CD8-positive, alpha-beta memory T cell (primary cell): ENCODE results near the gene M1AP. TPM values are rescaled to one million over a fixed set of nuclear protein-coding genes. Genes with fewer than 3 reads are reported as not detected.
"Not testable (repeated sequence)": the region's sequence is repeated elsewhere in the genome, so short reads cannot be mapped to it uniquely, and the experiment has no call there.

Experiments used
- CTCF ChIA-PET: fragments of 350-600 bp; sonication (Branson Sonifier 250); formaldehyde crosslinking; loops from one replicate; lab custom pipeline; 2021; ENCODE audit warnings: antibody characterized with exemption; lab: Charles Lee
- POLR2A ChIA-PET: fragments of 350-600 bp; sonication (Branson Sonifier 250); formaldehyde crosslinking; loops from one replicate; lab custom pipeline; 2021; ENCODE audit warnings: antibody characterized with exemption; lab: Charles Lee
- DNase-seq, 5 donors: peaks; one replicate each; pipeline versions ENCODE4 v3.0.0 to v3.0.0-alpha.2; 2020 to 2022; ENCODE audit warnings: mixed read lengths in 1 of 5
- H3K27ac ChIP-seq: one replicate; pipeline ENCODE4 v1.7.0; 2013; ENCODE audit warnings: low read depth, mild to moderate bottlenecking, low read length, moderate library complexity
- H3K27me3 ChIP-seq: 2 replicates; pipeline ENCODE4 v1.7.0; 2013; ENCODE audit warnings: low read length, mild to moderate bottlenecking; ENCODE audit not compliant: insufficient read depth, poor library complexity, severe bottlenecking
- H3K36me3 ChIP-seq: 2 replicates; pipeline ENCODE4 v1.7.0; 2013; ENCODE audit warnings: mild to moderate bottlenecking, low read length, moderate library complexity; ENCODE audit not compliant: insufficient read depth
- H3K4me1 ChIP-seq: 2 replicates; pipeline ENCODE4 v1.7.0; 2013; ENCODE audit warnings: mild to moderate bottlenecking, low read length, moderate library complexity; ENCODE audit not compliant: insufficient read depth
- H3K4me3 ChIP-seq: 2 replicates; pipeline ENCODE4 v1.7.0; 2013; ENCODE audit warnings: mild to moderate bottlenecking, low read length
- H3K9me3 ChIP-seq: 2 replicates; pipeline ENCODE4 v1.7.0; 2013; ENCODE audit warnings: mild to moderate bottlenecking, low read length
- H3K27ac Mint-ChIP-seq, 8 donors: one replicate each; pipeline ENCODE4 v1.8.0; 2020 to 2021; ENCODE audit warnings: mixed read lengths in 8 of 8, mild to moderate bottlenecking in 6 of 8, inconsistent platforms in 3 of 8, moderate library complexity in 3 of 8
- H3K27me3 Mint-ChIP-seq, 2 donors: one replicate each; pipeline ENCODE4 v1.8.0; 2020 to 2021; ENCODE audit warnings: mixed read lengths in 2 of 2, mild to moderate bottlenecking in 1 of 2, moderate library complexity in 1 of 2
- H3K36me3 Mint-ChIP-seq, 3 donors: one replicate each; pipeline ENCODE4 v1.8.0; 2020 to 2021; ENCODE audit warnings: mixed read lengths in 3 of 3, inconsistent platforms in 1 of 3, mild to moderate bottlenecking in 1 of 3
- H3K4me1 Mint-ChIP-seq, 3 donors: one replicate each; pipeline ENCODE4 v1.8.0; 2020 to 2021; ENCODE audit warnings: mixed read lengths in 3 of 3, inconsistent platforms in 1 of 3, mild to moderate bottlenecking in 1 of 3
- H3K4me3 Mint-ChIP-seq, 7 donors: one replicate each; pipeline ENCODE4 v1.8.0; 2020 to 2021; ENCODE audit warnings: mixed read lengths in 7 of 7, mild to moderate bottlenecking in 6 of 7, moderate library complexity in 4 of 7, inconsistent platforms in 2 of 7
- H3K9me3 Mint-ChIP-seq, 5 donors: one replicate each; pipeline ENCODE4 v1.8.0; 2020 to 2022; ENCODE audit warnings: mixed read lengths in 5 of 5, mild to moderate bottlenecking in 3 of 5, moderate library complexity in 2 of 5, inconsistent platforms in 1 of 5
- polyA plus RNA-seq: library from polyadenylated mRNA; unstranded; fragments of 300-500 nt; fragmentation: Illumina TruSeq; gene quantifications from one replicate; pipeline ENCODE4 v1.2.3, GENCODE V29; 2021
- total RNA-seq, 2 experiments: library from RNA; stranded (reverse); gene quantifications; one replicate each; pipeline ENCODE4 v1.2.3, GENCODE V29; 2021

Gene M1AP
- total and polyA plus RNA-seq, 3 experiments from 2014 or later: 0.39 TPM; not detected in 2

DNA sequence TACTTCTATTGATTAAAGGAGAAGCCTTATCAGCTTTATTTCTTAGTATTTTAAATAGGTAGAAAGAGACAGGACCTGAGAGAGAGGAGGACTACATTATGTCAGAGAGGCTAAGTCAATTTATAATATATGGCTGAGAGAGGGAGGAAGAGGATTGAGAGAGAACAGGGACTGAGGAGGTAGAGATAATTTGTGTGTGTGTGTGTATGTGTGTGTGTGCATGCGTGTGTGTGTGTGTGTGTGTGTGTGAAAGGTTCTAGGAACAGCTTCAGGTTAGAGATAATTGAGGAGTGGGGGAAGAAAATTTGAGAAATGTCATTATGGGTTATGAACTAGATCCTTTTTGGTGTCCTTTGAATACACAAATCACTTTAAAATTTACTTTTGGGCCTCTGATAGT lies 78.4 kb downstream of the M1AP start:
- no peak for DNase-seq
- no peaks in the 10 kb centered on the region for H3K36me3 ChIP-seq
- H3K27me3 ChIP-seq: no peaks in the 10 kb centered on the region
- H3K27ac ChIP-seq: no peak overlapping the region
- peaks cover 18 to 20% of the 10 kb centered on the region in 2 donors for H3K27me3 Mint-ChIP-seq
- H3K27ac Mint-ChIP-seq: peak overlapping the region in 1 of 8 donors; percentile 59
- CTCF ChIA-PET: no interaction called here
- H3K36me3 Mint-ChIP-seq: peaks cover 0 to 2% (median 0%) of the 10 kb centered on the region in 3 donors
- no peaks in the 10 kb centered on the region for H3K9me3 Mint-ChIP-seq
- no peak overlapping the region for H3K4me3 ChIP-seq
- no peaks in the 10 kb centered on the region for H3K9me3 ChIP-seq
- H3K4me1 Mint-ChIP-seq: peaks cover 13% of the 10 kb centered on the region in 3 donors
- H3K4me1 ChIP-seq: peaks cover 11% of the 10 kb centered on the region
- H3K4me3 Mint-ChIP-seq: no peak overlapping the region
- POLR2A ChIA-PET: no interaction called here

DNA sequence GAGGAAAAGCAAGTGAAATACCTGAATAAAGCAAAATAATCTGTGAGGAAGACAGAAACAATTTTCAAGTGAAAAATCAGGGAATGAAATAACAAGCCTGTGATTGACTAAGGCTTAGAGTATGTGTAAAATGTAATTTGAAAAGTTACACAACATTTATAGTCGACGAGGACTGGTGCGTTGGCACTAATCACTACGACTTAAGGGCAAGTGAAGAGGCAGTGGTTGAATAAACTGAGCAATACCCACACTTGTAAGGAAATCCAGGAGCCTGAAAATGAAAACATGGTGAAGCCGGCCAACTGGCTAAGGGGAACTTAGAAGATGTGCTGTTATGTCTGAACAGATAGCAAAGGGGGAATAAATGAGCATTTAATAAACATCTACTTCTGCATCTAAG lies 80.2 kb downstream of the M1AP start:
- Mint-ChIP-seq H3K4me1 (no peaks in the 10 kb centered on the region), H3K27ac (no peak overlapping the region), H3K9me3 (no peaks in the 10 kb centered on the region), H3K36me3 (peaks cover 0 to 3% (median 0%) of the 10 kb centered on the region in 3 donors), H3K27me3 (peaks cover 21 to 31% of the 10 kb centered on the region in 2 donors), H3K4me3 (no peak overlapping the region)
- POLR2A ChIA-PET: interaction anchor here (0.8 kb wide), 1 partner anchor 101 kb away, joined by 3 read pairs; no protein-coding TSS in a partner anchor
- Histone ChIP-seq H3K27ac (no peak overlapping the region), H3K4me3 (no peak overlapping the region), H3K36me3 (no peaks in the 10 kb centered on the region), H3K4me1 (no peaks in the 10 kb centered on the region), H3K9me3 (no peaks in the 10 kb centered on the region), H3K27me3 (no peaks in the 10 kb centered on the region)
- DNase-seq: no peak
- CTCF ChIA-PET: no interaction called here

DNA sequence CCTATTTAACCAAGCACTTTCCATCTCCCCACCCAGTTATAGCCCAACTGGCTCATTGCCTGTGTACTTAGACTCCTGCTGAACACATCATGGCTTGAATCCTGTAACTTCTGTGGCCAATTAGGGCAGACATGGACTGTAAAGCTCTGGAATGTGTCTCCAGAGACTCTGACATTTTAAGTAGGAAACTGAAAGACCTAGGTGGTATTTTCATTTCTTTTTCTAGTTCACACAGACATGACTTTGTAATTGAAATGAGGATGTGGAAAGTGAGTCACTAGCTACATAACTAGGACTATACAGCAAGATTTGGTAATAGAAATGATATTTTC lies 81.4 kb downstream of the M1AP start:
- no peak overlapping the region for H3K27ac Mint-ChIP-seq
- ChIA-PET CTCF (interaction anchor here (1.6 kb wide), 1 partner anchor 9 kb away, joined by 6 read pairs; no protein-coding TSS in a partner anchor), POLR2A (no interaction called here)
- H3K27me3 Mint-ChIP-seq: peaks cover 21 to 43% of the 10 kb centered on the region in 2 donors
- no peaks in the 10 kb centered on the region for H3K9me3 Mint-ChIP-seq
- Histone ChIP-seq H3K4me1 (no peaks in the 10 kb centered on the region), H3K27me3 (no peaks in the 10 kb centered on the region), H3K4me3 (no peak overlapping the region), H3K9me3 (no peaks in the 10 kb centered on the region), H3K36me3 (no peaks in the 10 kb centered on the region), H3K27ac (no peak overlapping the region)
- no peak overlapping the region for H3K4me3 Mint-ChIP-seq
- no peaks in the 10 kb centered on the region for H3K4me1 Mint-ChIP-seq
- no peak for DNase-seq
- peaks cover 0 to 3% (median 0%) of the 10 kb centered on the region in 3 donors for H3K36me3 Mint-ChIP-seq

DNA sequence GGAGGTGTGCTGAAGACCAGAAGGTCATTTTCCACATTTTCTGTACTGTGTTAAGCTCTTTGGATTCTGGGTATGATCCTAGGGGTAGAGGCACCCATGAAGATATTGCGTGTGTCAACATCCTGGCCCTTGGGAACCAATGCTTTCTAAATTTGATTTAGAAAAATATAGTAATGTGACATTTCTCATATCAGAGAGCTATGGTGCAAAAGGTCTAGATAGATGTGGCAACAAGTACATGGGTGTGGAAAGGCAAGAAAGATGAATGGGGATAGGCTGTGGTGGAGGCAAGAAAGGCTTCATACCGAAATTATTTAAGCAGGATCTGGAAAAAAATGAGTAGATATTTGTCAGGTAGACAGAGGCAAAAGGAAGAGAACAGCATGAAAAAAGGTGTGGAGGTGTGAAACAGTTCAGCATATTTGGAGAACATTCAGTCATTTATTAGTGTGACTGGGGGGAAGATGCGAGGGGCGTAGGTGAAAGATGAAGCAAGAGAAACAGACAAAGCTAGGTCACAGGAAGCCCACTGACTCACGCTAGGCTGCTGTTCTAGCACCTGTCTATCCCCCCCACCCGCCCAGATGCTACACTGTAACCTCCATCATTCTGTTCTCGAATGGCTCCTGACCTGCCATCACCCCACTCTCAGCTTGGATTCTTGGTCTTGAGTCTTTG lies 81.9 kb downstream of the M1AP start:
- POLR2A ChIA-PET: no interaction called here
- H3K27ac Mint-ChIP-seq: no peak overlapping the region
- H3K9me3 Mint-ChIP-seq: no peaks in the 10 kb centered on the region
- no peaks in the 10 kb centered on the region for H3K9me3 ChIP-seq
- no peak for DNase-seq
- H3K36me3 Mint-ChIP-seq: peaks cover 0 to 3% (median 0%) of the 10 kb centered on the region in 3 donors
- no peak overlapping the region for H3K4me3 ChIP-seq
- H3K27ac ChIP-seq: no peak overlapping the region
- no peaks in the 10 kb centered on the region for H3K4me1 Mint-ChIP-seq
- H3K4me3 Mint-ChIP-seq: no peak overlapping the region
- H3K27me3 ChIP-seq: no peaks in the 10 kb centered on the region
- no peaks in the 10 kb centered on the region for H3K4me1 ChIP-seq
- CTCF ChIA-PET: interaction anchor here (1.6 kb wide), 1 partner anchor 8 kb away, joined by 6 read pairs; no protein-coding TSS in a partner anchor
- peaks cover 25 to 45% of the 10 kb centered on the region in 2 donors for H3K27me3 Mint-ChIP-seq
- no peaks in the 10 kb centered on the region for H3K36me3 ChIP-seq

DNA sequence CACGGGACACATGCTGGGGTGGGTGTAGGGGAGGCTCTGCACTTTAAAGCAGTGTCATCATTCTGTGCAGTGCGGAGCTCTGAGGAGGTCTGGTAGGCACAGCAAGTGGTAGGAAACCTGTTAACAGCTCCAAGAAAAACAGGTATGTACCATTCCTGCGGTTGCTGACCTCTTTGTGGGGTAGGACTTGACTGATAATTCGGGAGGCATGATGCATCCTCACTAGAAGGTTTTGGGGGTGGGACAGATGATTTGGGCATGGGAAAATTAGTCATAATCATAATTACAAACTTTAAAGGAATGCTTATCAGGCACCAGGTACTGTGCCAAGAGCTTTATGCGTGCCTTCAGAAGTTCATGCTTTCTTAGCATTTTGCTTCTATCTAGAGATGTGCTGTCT lies 83.9 kb downstream of the M1AP start:
- H3K27ac Mint-ChIP-seq: no peak overlapping the region
- CTCF ChIA-PET: no interaction called here

DNA sequence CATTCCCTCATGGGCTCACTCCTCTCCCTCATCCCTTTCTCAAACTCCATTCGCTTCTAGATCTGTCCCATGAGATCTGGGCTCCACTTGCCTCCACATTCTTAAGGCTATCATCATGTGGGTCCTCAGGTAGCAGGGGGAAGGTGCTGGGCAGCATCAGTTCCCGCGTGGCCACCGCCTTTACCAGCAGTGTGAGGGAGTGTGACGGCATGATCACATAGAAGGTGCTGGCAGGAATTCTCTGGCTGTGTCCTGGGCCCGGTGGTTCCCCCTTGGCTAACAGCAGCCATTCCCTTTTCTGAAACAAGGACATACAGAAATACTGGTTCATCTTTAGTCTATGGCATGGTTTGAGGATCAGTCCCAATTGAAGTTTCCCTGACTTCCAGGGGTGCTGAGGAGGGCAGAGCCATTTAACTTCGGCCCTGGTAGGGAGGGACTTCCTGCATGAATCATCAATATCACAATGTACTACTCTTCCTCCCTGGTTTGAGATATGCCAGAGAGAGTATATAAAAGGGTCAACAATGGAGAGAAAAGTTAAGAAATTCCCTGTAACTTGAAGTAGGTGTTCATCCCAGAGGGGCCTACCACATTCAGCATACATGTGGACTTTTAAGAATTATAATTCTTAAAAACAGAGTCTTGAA lies 85.9 kb downstream of the M1AP start:
- Mint-ChIP-seq H3K27ac (peak overlapping the region in 3 of 8 donors; percentile 53 to 74 (median 68)), H3K27me3 (peaks cover 17 to 47% of the 10 kb centered on the region in 2 donors), H3K9me3 (no peaks in the 10 kb centered on the region)

More for the DNA sequence above, 83.9 kb downstream of the M1AP start:
- H3K36me3 ChIP-seq: no peaks in the 10 kb centered on the region
- no peak overlapping the region for H3K4me3 ChIP-seq
- H3K9me3 Mint-ChIP-seq: no peaks in the 10 kb centered on the region
- no peak overlapping the region for H3K27ac ChIP-seq
- H3K4me1 ChIP-seq: no peaks in the 10 kb centered on the region
- H3K9me3 ChIP-seq: no peaks in the 10 kb centered on the region
- DNase-seq: no peak
- peaks cover 27 to 56% of the 10 kb centered on the region in 2 donors for H3K27me3 Mint-ChIP-seq
- peaks cover 0 to 4% (median 2%) of the 10 kb centered on the region in 3 donors for H3K4me1 Mint-ChIP-seq
- H3K4me3 Mint-ChIP-seq: no peak overlapping the region
- POLR2A ChIA-PET: no interaction called here
- no peaks in the 10 kb centered on the region for H3K27me3 ChIP-seq
- peaks cover 0 to 3% (median 0%) of the 10 kb centered on the region in 3 donors for H3K36me3 Mint-ChIP-seq

DNA sequence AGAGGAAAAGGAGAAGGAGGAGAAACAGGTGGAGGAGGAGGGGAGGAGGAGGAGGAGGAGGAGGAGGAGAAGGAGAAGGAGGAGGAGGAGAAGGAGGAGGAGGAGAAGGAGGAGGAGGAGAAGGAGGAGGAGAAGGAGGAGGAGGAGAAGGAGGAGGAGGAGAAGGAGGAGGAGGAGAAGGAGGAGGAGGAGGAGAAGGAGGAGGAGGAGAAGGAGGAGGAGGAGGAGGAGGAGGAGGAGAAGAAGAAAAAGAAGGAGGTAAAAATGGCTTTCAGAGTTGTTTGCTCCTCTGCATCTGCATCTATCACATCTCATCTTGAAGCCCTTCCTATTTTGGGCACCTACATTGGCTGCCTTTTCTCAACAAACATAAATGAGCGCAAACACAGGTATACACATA lies 87.1 kb downstream of the M1AP start:
- H3K27ac Mint-ChIP-seq, H3K9me3 Mint-ChIP-seq, H3K4me1 Mint-ChIP-seq, CTCF ChIA-PET, H3K27ac ChIP-seq, H3K27me3 ChIP-seq, DNase-seq, H3K36me3 ChIP-seq, H3K9me3 ChIP-seq, H3K4me3 ChIP-seq, POLR2A ChIA-PET, H3K4me3 Mint-ChIP-seq, H3K4me1 ChIP-seq: not testable (repeated sequence)
- Mint-ChIP-seq H3K36me3 (peaks cover 0 to 13% (median 3%) of the 10 kb centered on the region in 3 donors), H3K27me3 (peaks cover 15 to 40% of the 10 kb centered on the region in 2 donors)

More for the DNA sequence above, 85.9 kb downstream of the M1AP start:
- H3K4me1 ChIP-seq: no peaks in the 10 kb centered on the region
- H3K27ac ChIP-seq: no peak overlapping the region
- H3K36me3 ChIP-seq: no peaks in the 10 kb centered on the region
- no peak for DNase-seq
- POLR2A ChIA-PET: no interaction called here
- CTCF ChIA-PET: no interaction called here
- no peak overlapping the region for H3K4me3 ChIP-seq
- Mint-ChIP-seq H3K36me3 (peaks cover 0 to 3% (median 3%) of the 10 kb centered on the region in 3 donors), H3K4me3 (no peak overlapping the region), H3K4me1 (peaks cover 0 to 4% (median 2%) of the 10 kb centered on the region in 3 donors)
- no peaks in the 10 kb centered on the region for H3K9me3 ChIP-seq
- no peaks in the 10 kb centered on the region for H3K27me3 ChIP-seq

DNA sequence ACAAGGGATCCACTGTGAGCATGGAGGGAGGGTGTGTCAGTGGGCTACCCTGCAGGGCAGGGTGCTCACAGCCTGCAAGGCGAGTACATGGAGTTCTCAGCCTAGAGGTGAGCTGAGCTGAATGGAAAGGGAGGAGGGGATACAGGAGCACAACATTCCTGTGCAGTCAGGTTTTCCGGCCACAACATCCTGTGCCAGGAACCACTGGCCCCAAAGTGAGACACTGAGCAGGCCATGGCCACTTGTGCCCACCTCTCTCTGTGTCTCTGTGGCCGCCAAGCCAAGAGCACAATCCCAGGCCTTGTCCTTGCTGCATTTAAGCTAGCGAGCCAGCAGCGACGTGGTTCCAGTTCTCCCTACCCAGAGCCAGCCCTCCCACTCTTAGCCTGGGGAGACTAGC lies 87.5 kb downstream of the M1AP start:
- no peak overlapping the region for H3K4me3 Mint-ChIP-seq
- H3K9me3 Mint-ChIP-seq: no peaks in the 10 kb centered on the region
- DNase-seq: no peak
- H3K36me3 Mint-ChIP-seq: peaks cover 0 to 13% (median 3%) of the 10 kb centered on the region in 3 donors
- H3K27me3 ChIP-seq: no peaks in the 10 kb centered on the region
- H3K4me1 ChIP-seq: peaks cover 3% of the 10 kb centered on the region
- H3K27ac ChIP-seq: no peak overlapping the region
- H3K9me3 ChIP-seq: no peaks in the 10 kb centered on the region
- ChIA-PET CTCF (no interaction called here), POLR2A (no interaction called here)
- H3K4me3 ChIP-seq: no peak overlapping the region
- peak overlapping the region in 1 of 8 donors; percentile 38 for H3K27ac Mint-ChIP-seq
- peaks cover 0 to 14% (median 6%) of the 10 kb centered on the region in 3 donors for H3K4me1 Mint-ChIP-seq
- H3K36me3 ChIP-seq: no peaks in the 10 kb centered on the region
- peaks cover 13 to 36% of the 10 kb centered on the region in 2 donors for H3K27me3 Mint-ChIP-seq
